T-helper 2 cell treated with Interferon-gamma antibody and Interleukin-4, amounts not matched to agents 100 ng/mL and 5 ng/mL, for 36 hours (primary cell): ENCODE results near the gene EDN1. TPM values are rescaled to one million over a fixed set of nuclear protein-coding genes. Genes with fewer than 3 reads are reported as not detected.
"Not testable (repeated sequence)": the region's sequence is repeated elsewhere in the genome, so short reads cannot be mapped to it uniquely, and the experiment has no call there.

Experiments used
- intact Hi-C: fragments of 100-400 bp; cut with micrococcal nuclease; formaldehyde crosslinking; loops from one replicate; pipeline ENCODE4 v1.15.1; 2023
- total RNA-seq: library from RNA; stranded (reverse); gene quantifications from 2 replicates; pipeline ENCODE4 v1.2.3, GENCODE V29; 2022

Gene EDN1
- total RNA-seq, 1 donor from 2014 or later = 0.07 TPM

- intact Hi-C loops = not testable (repeated sequence)
Observed at GRCh38 chr6:12320074-12320473, 29.9 kb downstream of the EDN1 start.

- intact Hi-C loops = no loop called here
Observed at GRCh38 chr6:12324099-12324498, 33.9 kb downstream of the EDN1 start.

GRCh38 chr6:12324748-12325147, 34.6 kb downstream of the EDN1 start:
- intact Hi-C loops = no loop called here

GRCh38 chr6:12325872-12326271, 35.7 kb downstream of the EDN1 start:
- intact Hi-C loops = no loop called here

- intact Hi-C loops = no loop called here
Observed at GRCh38 chr6:12327391-12327790, 37.2 kb downstream of the EDN1 start.

GRCh38 chr6:12327988-12328387, 37.8 kb downstream of the EDN1 start:
- intact Hi-C loops = no loop called here

- intact Hi-C loops = no loop called here
Observed at GRCh38 chr6:12328701-12329100, 38.5 kb downstream of the EDN1 start.

- intact Hi-C loops = no loop called here
Observed at GRCh38 chr6:12331474-12331873, 41.3 kb downstream of the EDN1 start.

- intact Hi-C loops = no loop called here
Observed at GRCh38 chr6:12331951-12332749, 42.0 kb downstream of the EDN1 start.

GRCh38 chr6:12332750-12333079, 42.6 kb downstream of the EDN1 start:
- intact Hi-C loops = not testable (repeated sequence)

GRCh38 chr6:12333128-12333527, 43.0 kb downstream of the EDN1 start:
- intact Hi-C loops = no loop called here

GRCh38 chr6:12334526-12335130, 44.5 kb downstream of the EDN1 start:
- intact Hi-C loops = no loop called here

GRCh38 chr6:12335131-12335527, 45.0 kb downstream of the EDN1 start:
- intact Hi-C loops = no loop called here

- intact Hi-C loops = no loop called here
Observed at GRCh38 chr6:12335717-12336116, 45.6 kb downstream of the EDN1 start.

- intact Hi-C loops = no loop called here
Observed at GRCh38 chr6:12336121-12336971, 46.2 kb downstream of the EDN1 start.

GRCh38 chr6:12339022-12339421, 48.9 kb downstream of the EDN1 start:
- intact Hi-C loops = no loop called here

- intact Hi-C loops = no loop called here
Observed at GRCh38 chr6:12339808-12340487, 49.8 kb downstream of the EDN1 start.

GRCh38 chr6:12340488-12340818, 50.3 kb downstream of the EDN1 start:
- intact Hi-C loops = no loop called here

GRCh38 chr6:12342664-12343063, 52.5 kb downstream of the EDN1 start:
- intact Hi-C loops = no loop called here

- intact Hi-C loops = no loop called here
Observed at GRCh38 chr6:12343122-12343439, 52.9 kb downstream of the EDN1 start.

- intact Hi-C loops = no loop called here
Observed at GRCh38 chr6:12343440-12344162, 53.4 kb downstream of the EDN1 start.
